GM12878 (cell line): ENCODE results near the gene MYOM1. TPM values are rescaled to one million over a fixed set of nuclear protein-coding genes. Genes with fewer than 3 reads are reported as not detected.

ENCODE experiments used
- ATAC-seq: fragments of 200-7000 bp; cut with Tn5 transposase; 3 replicates; pipeline ENCODE4 v1.9.1; 2020; ENCODE audit warnings: mild to moderate bottlenecking, moderate library complexity
- BruUV-seq: library from RNA; stranded (reverse); fragments of 400-500 nt; replicated peaks from 2 replicates; lab custom pipeline; 2021; lab: Mats Ljungman, UMichigan
- CTCF ChIA-PET: fragments of 300-600 bp; sonication (Branson Sonifier 250); formaldehyde crosslinking; extraction: SDS; loops from one replicate; lab custom pipeline; 2021; ENCODE audit warnings: inconsistent platforms; lab: Yijun Ruan, JAX
- POLR2A ChIA-PET: fragments of 350-600 bp; formaldehyde crosslinking; extraction: SDS; loops from one replicate; lab custom pipeline; 2021; ENCODE audit warnings: inconsistent platforms; lab: Charles Lee
- RAD21 ChIA-PET: fragments of 300-600 bp; sonication (Branson Sonifier 250); formaldehyde crosslinking; loops from one replicate; lab custom pipeline; 2023; ENCODE audit warnings: antibody characterized with exemption; ENCODE audit not compliant: unreplicated experiment; lab: Charles Lee
- SMC1A ChIA-PET: fragments of 300-600 bp; sonication (Branson Sonifier 250); formaldehyde crosslinking; loops from one replicate; lab custom pipeline; 2023; ENCODE audit not compliant: unreplicated experiment, uncharacterized antibody; lab: Charles Lee
- DNase-seq: peaks from one replicate; pipeline ENCODE4 v3.0.0-alpha.2; 2011; ENCODE audit warnings: low read depth, low spot score
- FAIRE-seq: peaks from 3 replicates; lab custom pipeline; 2011; peaks lifted over from hg19 to GRCh38; lab: Jason Lieb, UNC
- H2AFZ ChIP-seq: 2 replicates; pipeline ENCODE4 v1.6.0; 2011; ENCODE audit warnings: low read depth, low read length, control low read depth; ENCODE audit not compliant: control insufficient read depth
- H3K27ac ChIP-seq: 2 replicates; pipeline ENCODE4 v1.5.1; 2011; ENCODE audit warnings: control low read depth; ENCODE audit not compliant: control insufficient read depth, insufficient read depth
- H3K27me3 ChIP-seq, 2 experiments: replicated peaks in 1 of 2; 2 replicates each; pipeline versions ENCODE4 v1.6.0 to v1.6.1; 2011; ENCODE audit warnings: low read length in 1 of 2; ENCODE audit not compliant: control insufficient read depth in 2 of 2, insufficient read depth in 2 of 2
- H3K36me3 ChIP-seq, 2 experiments: 2 replicates each; pipeline ENCODE4 v1.5.1; 2011; ENCODE audit warnings: low read length in 1 of 2; ENCODE audit not compliant: control insufficient read depth in 2 of 2, insufficient read depth in 2 of 2
- H3K4me1 ChIP-seq: 2 replicates; pipeline ENCODE4 v1.6.1; 2011; ENCODE audit warnings: mild to moderate bottlenecking, low read length, moderate library complexity, mixed read lengths; ENCODE audit not compliant: control insufficient read depth, insufficient read depth
- H3K4me2 ChIP-seq: 2 replicates; pipeline ENCODE4 v1.6.0; 2011; ENCODE audit warnings: control low read depth; ENCODE audit not compliant: control insufficient read depth, insufficient read depth
- H3K4me3 ChIP-seq: fragments of 200-600 bp; sonication (generic); 2 replicates; pipeline ENCODE4 v1.5.1; 2016
- H3K79me2 ChIP-seq: 2 replicates; pipeline ENCODE4 v1.6.0; 2011; ENCODE audit warnings: low read length; ENCODE audit not compliant: control insufficient read depth, insufficient read depth
- H3K9ac ChIP-seq: 2 replicates; pipeline ENCODE4 v1.8.0; 2011; ENCODE audit warnings: low read length, control low read depth, mixed read lengths; ENCODE audit not compliant: control insufficient read depth, insufficient read depth
- H3K9me3 ChIP-seq: replicated peaks from 3 replicates; pipeline ENCODE4 v1.5.1; 2011; ENCODE audit warnings: mild to moderate bottlenecking, low read length; ENCODE audit not compliant: control insufficient read depth, insufficient read depth
- H4K20me1 ChIP-seq: 2 replicates; pipeline ENCODE4 v1.6.0; 2011; ENCODE audit not compliant: control insufficient read depth, insufficient read depth
- CTCF ChIP-seq, 3 experiments: IDR thresholded peaks in 2 of 3; conservative IDR thresholded peaks in 1 of 3; 2 replicates each; pipeline ENCODE4 v1.5.1; 2011; ENCODE audit warnings: low read depth in 3 of 3, low read length in 3 of 3, mild to moderate bottlenecking in 3 of 3, control low read depth in 2 of 3, moderate library complexity in 2 of 3, inconsistent platforms in 1 of 3, mixed read lengths in 1 of 3; ENCODE audit not compliant: control insufficient read depth in 2 of 3, insufficient read depth in 1 of 3; ENCODE audit errors: extremely low read depth in 1 of 3
- FOXM1 ChIP-seq: IDR thresholded peaks from 2 replicates; pipeline ENCODE4 v1.6.1; 2012; ENCODE audit warnings: low read depth, mild to moderate bottlenecking, inconsistent platforms, low read length, moderate library complexity
- LARP7 ChIP-seq: fragments of 450-650 bp; IDR thresholded peaks from 2 replicates; pipeline ENCODE4 v1.6.1; 2017; ENCODE audit warnings: mild to moderate bottlenecking
- MEF2B ChIP-seq: fragments of 450-650 bp; IDR thresholded peaks from 2 replicates; pipeline ENCODE4 v1.6.1; 2018; ENCODE audit warnings: mild to moderate bottlenecking, moderate library complexity; ENCODE audit not compliant: partially characterized antibody, poor library complexity, severe bottlenecking
- RUNX3 ChIP-seq: IDR thresholded peaks from 2 replicates; pipeline ENCODE4 v1.6.1; 2012; ENCODE audit warnings: low read length, inconsistent platforms
- ZBED1 ChIP-seq: IDR thresholded peaks from 2 replicates; pipeline ENCODE4 v1.6.1; 2016; ENCODE audit warnings: borderline replicate concordance
- ZBTB11 ChIP-seq: fragments of 450-650 bp; formaldehyde crosslinking; IDR thresholded peaks from 2 replicates; pipeline ENCODE4 v1.5.0; 2022; ENCODE audit warnings: mild to moderate bottlenecking, missing genetic modification characterization
- ZNF217 ChIP-seq: fragments of 450-650 bp; IDR thresholded peaks from 2 replicates; pipeline ENCODE4 v1.6.1; 2017; ENCODE audit warnings: antibody characterized with exemption, mild to moderate bottlenecking
- WGBS: methylation state at CpG from one replicate; pipeline ENCODE4 v1.1.6; 2016; ENCODE audit warnings: low lambda C conversion rate; ENCODE audit not compliant: insufficient replicate concordance, insufficient coverage; ENCODE audit errors: missing lambda C conversion rate; 5-methylcytosine and 5-hydroxymethylcytosine counted together
- in situ Hi-C: fragments of 300-500 bp; cut with MboI; formaldehyde crosslinking; loops from 9 replicates; pipeline ENCODE4 v1.14.3; 2018; ENCODE audit warnings: mixed read lengths
- intact Hi-C: fragments of 100-400 bp; cut with micrococcal nuclease; formaldehyde crosslinking; loops from one replicate; pipeline ENCODE4 v1.14.2; 2022; ENCODE audit not compliant: unreplicated experiment
- polyA plus RNA-seq, 11 experiments: library from polyadenylated mRNA; depleted of rRNA in 4 of 11; unstranded in 6 of 11; stranded (reverse) in 5 of 11; fragments of >200 nt; fragmentation: Nextera tagmentation in 4 of 11; fragmentation: Illumina TruSeq in 1 of 11; extraction: Ambion mirVana in 4 of 11; extraction: Trizol in 1 of 11; gene quantifications; 1 replicate in 1 of 11; 2 replicates in 10 of 11; pipeline versions ENCODE4 v1.2.1 to v1.2.3, GENCODE V29; 2011 to 2016; ENCODE audit warnings: inconsistent platforms in 2 of 11, missing spikeins in 2 of 11, low read depth in 1 of 11
- total RNA-seq, 4 experiments: library from RNA; depleted of rRNA in 3 of 4; stranded (reverse); fragments of >200 nt in 3 of 4; fragmentation: Illumina TruSeq in 1 of 4; extraction: Trizol in 1 of 4; gene quantifications; 2 replicates each; pipeline versions ENCODE4 v1.2.1 to v1.2.3, GENCODE V29; 2013 to 2021
- TF ChIP-seq, protein P1 (sequence below): fragments of 450-650 bp; IDR thresholded peaks from 2 replicates; pipeline ENCODE4 v1.6.1; 2016; ENCODE audit warnings: mild to moderate bottlenecking, moderate library complexity, borderline replicate concordance
- TF ChIP-seq, protein P2 (sequence below): fragments of 150-350 bp; IDR thresholded peaks from 2 replicates; pipeline ENCODE4 v1.6.1; 2014; ENCODE audit warnings: mild to moderate bottlenecking, low read depth, low read length
- TF ChIP-seq, protein P3 (sequence below): fragments of 450-650 bp; IDR thresholded peaks from 2 replicates; pipeline ENCODE4 v1.6.1; 2014; ENCODE audit warnings: mild to moderate bottlenecking

The MYOM1 gene
- total and polyA plus RNA-seq, 10 of the 15 experiments (the other 5 are each of a cell fraction or from before 2014, with no cell fraction given) = 0.06 to 1.0 (median 0.57) TPM

GRCh38 chr18:3257627-3258120 lies 37.9 kb upstream of the MYOM1 start:
- FAIRE-seq (no peak), ATAC-seq (no peak), DNase-seq (no peak)
- WGBS = 96% methylated on average over 2 of the region's 2 CpGs
- peaks cover 2% of the 10 kb centered on the region; the same call in 1 of the 2 replicates for H4K20me1 ChIP-seq
- BruUV-seq = no TSS peak
- H3K4me3 ChIP-seq = no peak overlapping the region
- H3K27ac ChIP-seq = no peak overlapping the region
- H3K9ac ChIP-seq = no peak overlapping the region
- in situ Hi-C loops (loop anchor here (25.0 kb wide), 1 partner anchor 1005 kb away; no protein-coding TSS in a partner anchor), intact Hi-C loops (no loop called here)
- H3K27me3 ChIP-seq = no peaks in the 10 kb centered on the region
- ChIA-PET CTCF (no interaction called here), RAD21 (interaction anchor here (0.5 to 3.1 kb wide), 2 partner anchors 8 to 299 kb away, joined by 3 to 17 read pairs; no protein-coding TSS in a partner anchor), POLR2A (interaction anchor here (0.6 kb wide), 1 partner anchor 138 kb away, joined by 4 read pairs; no protein-coding TSS in a partner anchor), SMC1A (interaction anchor here (1.6 to 2.4 kb wide), 2 partner anchors 189 to 273 kb away, joined by 5 to 7 read pairs; no protein-coding TSS in a partner anchor)
- H3K36me3 ChIP-seq = peaks cover 0 to 40% of the 10 kb centered on the region in 2 experiments
- peaks cover 22% of the 10 kb centered on the region for H3K4me1 ChIP-seq
- H2AFZ ChIP-seq = no peak overlapping the region
- peaks cover 44% of the 10 kb centered on the region for H3K79me2 ChIP-seq
- no peak overlapping the region for H3K4me2 ChIP-seq
- no peaks in the 10 kb centered on the region for H3K9me3 ChIP-seq
- TF ChIP-seq LARP7 = no peak
- no peak for TF ChIP-seq CTCF (IDR thresholded peaks at IDR 0.05 in 2 of 3, conservative IDR thresholded peaks at IDR 0.05 in 1 of 3; ENCODE audit: control insufficient read depth in 2 of 3, extremely low read depth in 1 of 3, insufficient read depth in 1 of 3, low read depth in 3 of 3, low read length in 3 of 3)
- TF ChIP-seq FOXM1 = no peak
- no peak for TF ChIP-seq ZNF217
- no peak for TF ChIP-seq MEF2B
- TF ChIP-seq, protein P1, sequence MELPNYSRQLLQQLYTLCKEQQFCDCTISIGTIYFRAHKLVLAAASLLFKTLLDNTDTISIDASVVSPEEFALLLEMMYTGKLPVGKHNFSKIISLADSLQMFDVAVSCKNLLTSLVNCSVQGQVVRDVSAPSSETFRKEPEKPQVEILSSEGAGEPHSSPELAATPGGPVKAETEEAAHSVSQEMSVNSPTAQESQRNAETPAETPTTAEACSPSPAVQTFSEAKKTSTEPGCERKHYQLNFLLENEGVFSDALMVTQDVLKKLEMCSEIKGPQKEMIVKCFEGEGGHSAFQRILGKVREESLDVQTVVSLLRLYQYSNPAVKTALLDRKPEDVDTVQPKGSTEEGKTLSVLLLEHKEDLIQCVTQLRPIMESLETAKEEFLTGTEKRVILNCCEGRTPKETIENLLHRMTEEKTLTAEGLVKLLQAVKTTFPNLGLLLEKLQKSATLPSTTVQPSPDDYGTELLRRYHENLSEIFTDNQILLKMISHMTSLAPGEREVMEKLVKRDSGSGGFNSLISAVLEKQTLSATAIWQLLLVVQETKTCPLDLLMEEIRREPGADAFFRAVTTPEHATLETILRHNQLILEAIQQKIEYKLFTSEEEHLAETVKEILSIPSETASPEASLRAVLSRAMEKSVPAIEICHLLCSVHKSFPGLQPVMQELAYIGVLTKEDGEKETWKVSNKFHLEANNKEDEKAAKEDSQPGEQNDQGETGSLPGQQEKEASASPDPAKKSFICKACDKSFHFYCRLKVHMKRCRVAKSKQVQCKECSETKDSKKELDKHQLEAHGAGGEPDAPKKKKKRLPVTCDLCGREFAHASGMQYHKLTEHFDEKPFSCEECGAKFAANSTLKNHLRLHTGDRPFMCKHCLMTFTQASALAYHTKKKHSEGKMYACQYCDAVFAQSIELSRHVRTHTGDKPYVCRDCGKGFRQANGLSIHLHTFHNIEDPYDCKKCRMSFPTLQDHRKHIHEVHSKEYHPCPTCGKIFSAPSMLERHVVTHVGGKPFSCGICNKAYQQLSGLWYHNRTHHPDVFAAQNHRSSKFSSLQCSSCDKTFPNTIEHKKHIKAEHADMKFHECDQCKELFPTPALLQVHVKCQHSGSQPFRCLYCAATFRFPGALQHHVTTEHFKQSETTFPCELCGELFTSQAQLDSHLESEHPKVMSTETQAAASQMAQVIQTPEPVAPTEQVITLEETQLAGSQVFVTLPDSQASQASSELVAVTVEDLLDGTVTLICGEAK = no peak
- no peak for TF ChIP-seq RUNX3
- TF ChIP-seq ZBED1 = no peak
- no peak for TF ChIP-seq ZBTB11 (CRISPR knock-in tag)
- TF ChIP-seq, protein P2, sequence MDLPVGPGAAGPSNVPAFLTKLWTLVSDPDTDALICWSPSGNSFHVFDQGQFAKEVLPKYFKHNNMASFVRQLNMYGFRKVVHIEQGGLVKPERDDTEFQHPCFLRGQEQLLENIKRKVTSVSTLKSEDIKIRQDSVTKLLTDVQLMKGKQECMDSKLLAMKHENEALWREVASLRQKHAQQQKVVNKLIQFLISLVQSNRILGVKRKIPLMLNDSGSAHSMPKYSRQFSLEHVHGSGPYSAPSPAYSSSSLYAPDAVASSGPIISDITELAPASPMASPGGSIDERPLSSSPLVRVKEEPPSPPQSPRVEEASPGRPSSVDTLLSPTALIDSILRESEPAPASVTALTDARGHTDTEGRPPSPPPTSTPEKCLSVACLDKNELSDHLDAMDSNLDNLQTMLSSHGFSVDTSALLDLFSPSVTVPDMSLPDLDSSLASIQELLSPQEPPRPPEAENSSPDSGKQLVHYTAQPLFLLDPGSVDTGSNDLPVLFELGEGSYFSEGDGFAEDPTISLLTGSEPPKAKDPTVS = no peak
- TF ChIP-seq, protein P3, sequence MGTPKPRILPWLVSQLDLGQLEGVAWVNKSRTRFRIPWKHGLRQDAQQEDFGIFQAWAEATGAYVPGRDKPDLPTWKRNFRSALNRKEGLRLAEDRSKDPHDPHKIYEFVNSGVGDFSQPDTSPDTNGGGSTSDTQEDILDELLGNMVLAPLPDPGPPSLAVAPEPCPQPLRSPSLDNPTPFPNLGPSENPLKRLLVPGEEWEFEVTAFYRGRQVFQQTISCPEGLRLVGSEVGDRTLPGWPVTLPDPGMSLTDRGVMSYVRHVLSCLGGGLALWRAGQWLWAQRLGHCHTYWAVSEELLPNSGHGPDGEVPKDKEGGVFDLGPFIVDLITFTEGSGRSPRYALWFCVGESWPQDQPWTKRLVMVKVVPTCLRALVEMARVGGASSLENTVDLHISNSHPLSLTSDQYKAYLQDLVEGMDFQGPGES = no peak
